ENCODE results near the gene RXFP1. TPM values are rescaled to one million over a fixed set of nuclear protein-coding genes. Genes with fewer than 3 reads are reported as not detected.
A peak's percentile ranks its signal among the peaks of the same experiment; 100 is the strongest.

Gene RXFP1
- polyA plus RNA-seq, 1 donor from 2014 or later, result 0.12 TPM

GRCh38 chr4:158667651-158668198, 146.0 kb downstream of the RXFP1 start:
- Histone ChIP-seq H3F3A (ENCODE audit: insufficient read depth, low read length, poor library complexity, severe bottlenecking) (no peaks in the 10 kb centered on the region), H3K27ac (ENCODE audit: low read length) (no peak overlapping the region), H3K36me3 (ENCODE audit: insufficient read depth, low read length) (no peaks in the 10 kb centered on the region), H3K9me2 (ENCODE audit: insufficient read depth, low read length) (no peaks in the 10 kb centered on the region), H4K20me1 (ENCODE audit: insufficient read depth) (no peaks in the 10 kb centered on the region), H3K4me3 (ENCODE audit: low read length) (no peak overlapping the region), H3K9me3 (ENCODE audit: low read length) (no peaks in the 10 kb centered on the region), H3K9ac (ENCODE audit: low read length) (no peak overlapping the region), H3K79me2 (replicated peaks; ENCODE audit: insufficient read depth, low read length) (peaks cover 36% of the 10 kb centered on the region), H2AFZ (ENCODE audit: low read depth, low read length) (no peak overlapping the region), H3K27me3 (ENCODE audit: insufficient read depth, low read depth, low read length) (no peaks in the 10 kb centered on the region), H3K4me2 (ENCODE audit: low read length) (no peak overlapping the region)
- TF ChIP-seq EZH2 (IDR thresholded peaks at IDR 0.05; ENCODE audit: borderline replicate concordance, insufficient read depth, low read length, poor library complexity, severe bottlenecking), result no peak
- TF ChIP-seq MXI1 (conservative IDR thresholded peaks at IDR 0.05; ENCODE audit: poor library complexity, severe bottlenecking), result no peak
- TF ChIP-seq POLR2AphosphoS5 (IDR thresholded peaks at IDR 0.05), result no peak
- no peak for TF ChIP-seq REST (IDR thresholded peaks at IDR 0.05; ENCODE audit: borderline replicate concordance)
- TF ChIP-seq TAF1 (IDR thresholded peaks at IDR 0.05; ENCODE audit: low read depth), result no peak
- TF ChIP-seq RAD21 (conservative IDR thresholded peaks at IDR 0.05), result peak; percentile 21
- peak; percentile 47 for TF ChIP-seq CTCF (IDR thresholded peaks at IDR 0.05; ENCODE audit: poor library complexity, severe bottlenecking)
- peak; percentile 46 for TF ChIP-seq SMC3 (conservative IDR thresholded peaks at IDR 0.05; ENCODE audit: poor library complexity)
- TF ChIP-seq EP300 (conservative IDR thresholded peaks at IDR 0.05; ENCODE audit: poor library complexity, severe bottlenecking), result no peak

GRCh38 chr4:158669310-158669709, 147.6 kb downstream of the RXFP1 start:
- Histone ChIP-seq H3K79me2 (replicated peaks; ENCODE audit: insufficient read depth, low read length) (peaks cover 43% of the 10 kb centered on the region), H3K9me3 (ENCODE audit: low read length) (no peaks in the 10 kb centered on the region), H3K36me3 (ENCODE audit: insufficient read depth, low read length) (no peaks in the 10 kb centered on the region), H2AFZ (ENCODE audit: low read depth, low read length) (no peak overlapping the region), H3K9me2 (ENCODE audit: insufficient read depth, low read length) (no peaks in the 10 kb centered on the region), H3K27me3 (ENCODE audit: insufficient read depth, low read depth, low read length) (no peaks in the 10 kb centered on the region), H3K4me3 (ENCODE audit: low read length) (peak overlapping the region; percentile 20), H3K9ac (ENCODE audit: low read length) (no peak overlapping the region), H3K4me2 (ENCODE audit: low read length) (no peak overlapping the region), H4K20me1 (ENCODE audit: insufficient read depth) (no peaks in the 10 kb centered on the region), H3K27ac (ENCODE audit: low read length) (no peak overlapping the region), H3F3A (ENCODE audit: insufficient read depth, low read length, poor library complexity, severe bottlenecking) (no peaks in the 10 kb centered on the region)
- TF ChIP-seq EP300 (conservative IDR thresholded peaks at IDR 0.05; ENCODE audit: poor library complexity, severe bottlenecking), result no peak
- no peak for TF ChIP-seq REST (IDR thresholded peaks at IDR 0.05; ENCODE audit: borderline replicate concordance)
- no peak for TF ChIP-seq MXI1 (conservative IDR thresholded peaks at IDR 0.05; ENCODE audit: poor library complexity, severe bottlenecking)
- no peak for TF ChIP-seq EZH2 (IDR thresholded peaks at IDR 0.05; ENCODE audit: borderline replicate concordance, insufficient read depth, low read length, poor library complexity, severe bottlenecking)
- TF ChIP-seq SMC3 (conservative IDR thresholded peaks at IDR 0.05; ENCODE audit: poor library complexity), result no peak
- no peak for TF ChIP-seq CTCF (IDR thresholded peaks at IDR 0.05; ENCODE audit: poor library complexity, severe bottlenecking)
- TF ChIP-seq TAF1 (IDR thresholded peaks at IDR 0.05; ENCODE audit: low read depth), result no peak
- TF ChIP-seq RAD21 (conservative IDR thresholded peaks at IDR 0.05), result no peak
- no peak for TF ChIP-seq POLR2AphosphoS5 (IDR thresholded peaks at IDR 0.05)

All from neural cell (in vitro differentiated cells).